Stimulated activated CD4-positive, alpha-beta T cell treated with anti-CD3 and anti-CD28 coated beads, Interleukin-12 subunit alpha, Interleukin-12 subunit beta, amount 100 ng/mL, for 48 hours (primary cell): Measurements from ENCODE around the gene DMKN.
"Not testable (repeated sequence)": the region's sequence is repeated elsewhere in the genome, so short reads cannot be mapped to it uniquely, and the experiment has no call there.

Experiments
- DNase-seq, 3 donors: peaks; one replicate each; pipeline ENCODE4 v3.0.0-alpha.2; 2020; ENCODE audit warnings: low read depth in 2 of 3, low spot score in 1 of 3

The DMKN gene

GRCh38 chr19:35462476-35462953 is 50.9 kb downstream of the DMKN start:
- DNase-seq = no peak

DNA sequence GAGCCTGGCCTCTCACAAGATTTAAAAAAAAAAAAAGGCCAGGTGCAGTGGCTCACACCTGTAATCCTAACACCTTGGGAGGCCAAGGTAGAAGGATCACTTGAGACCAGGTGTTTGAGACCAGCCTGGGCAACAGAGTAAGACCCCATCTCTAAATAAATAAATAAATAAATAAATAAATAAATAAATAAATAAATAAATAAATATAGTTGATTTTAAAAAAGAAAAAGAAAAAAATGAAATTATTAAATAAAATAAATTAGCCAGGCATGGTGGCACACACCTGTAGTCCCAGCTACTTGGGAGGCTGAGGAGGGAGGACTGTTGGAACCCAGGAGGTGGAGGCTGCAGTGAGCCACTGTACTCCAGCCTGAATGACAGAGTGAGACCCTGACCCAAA is 51.7 kb downstream of the DMKN start:
- DNase-seq = not testable (repeated sequence)

GRCh38 chr19:35461060-35461459 is 52.4 kb downstream of the DMKN start:
- DNase-seq = no peak

GRCh38 chr19:35460608-35461007 is 52.8 kb downstream of the DMKN start:
- DNase-seq = no peak

GRCh38 chr19:35459414-35460082 is 53.9 kb downstream of the DMKN start:
- no peak for DNase-seq

GRCh38 chr19:35458731-35459391 is 54.6 kb downstream of the DMKN start:
- DNase-seq = no peak

- DNase-seq = no peak
These were observed 55.3 kb downstream of the DMKN start for GRCh38 chr19:35458192-35458591.

DNA sequence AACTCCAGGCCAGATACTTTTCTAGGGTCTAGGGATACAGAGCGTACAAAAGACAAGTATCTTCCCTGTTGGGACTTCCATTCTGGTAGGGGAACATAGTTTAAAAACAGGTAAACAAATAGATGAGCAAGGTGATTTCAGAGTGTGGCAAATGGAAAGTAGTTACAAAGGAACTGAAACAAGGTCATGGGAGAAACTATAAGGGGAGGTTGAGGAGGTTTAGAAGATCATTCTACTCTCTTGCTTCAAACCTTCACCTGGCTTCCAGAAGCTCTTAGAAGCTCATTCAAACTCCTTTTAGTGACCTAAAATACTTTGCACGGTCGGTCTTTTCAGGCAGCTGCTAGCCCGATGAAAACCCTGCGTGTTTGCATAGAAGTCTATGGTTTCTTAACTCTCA is 56.3 kb downstream of the DMKN start:
- no peak for DNase-seq

GRCh38 chr19:35455616-35456201 is 57.7 kb downstream of the DMKN start:
- DNase-seq = no peak

GRCh38 chr19:35454663-35455062 is 58.8 kb downstream of the DMKN start:
- DNase-seq = no peak

DNA sequence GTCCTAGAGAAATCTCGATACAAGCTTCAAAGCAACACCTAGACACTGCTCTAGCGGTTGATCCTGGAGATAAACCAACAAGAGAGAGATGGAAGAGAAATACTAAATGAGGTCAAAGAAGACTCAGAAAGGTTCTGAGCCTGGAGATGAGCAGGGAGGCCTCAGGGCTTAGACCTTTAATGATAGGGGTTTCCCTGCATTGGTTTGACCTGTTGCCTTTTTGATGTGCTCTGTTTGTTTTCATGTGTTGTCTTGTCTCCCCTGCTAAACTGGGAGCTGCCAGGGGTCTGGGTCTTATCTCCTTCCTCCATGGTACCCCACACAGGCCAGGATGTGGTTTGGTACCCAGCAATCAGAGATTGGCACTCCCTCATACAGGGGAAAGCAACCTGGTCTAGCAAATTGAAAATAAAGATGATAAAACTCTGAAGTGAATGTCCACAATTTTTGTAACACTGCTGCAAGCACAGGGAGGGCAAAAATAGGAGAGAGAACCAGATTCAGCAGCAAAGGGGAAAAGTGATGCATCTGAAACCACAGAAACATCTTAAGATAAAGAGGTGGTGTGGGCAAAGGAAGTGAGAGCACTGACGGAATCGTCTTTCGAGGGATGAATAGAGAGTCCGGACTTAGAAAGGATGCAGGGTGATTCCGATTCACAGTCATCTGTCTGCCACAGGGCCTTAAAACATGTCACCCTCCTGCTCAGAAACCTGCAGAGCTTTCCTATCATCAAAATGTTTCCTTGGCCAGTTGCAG is 61.9 kb downstream of the DMKN start:
- DNase-seq = peak in 1 of 3 donors; percentile 40

GRCh38 chr19:35449359-35450043 is 63.9 kb downstream of the DMKN start:
- no peak for DNase-seq

- DNase-seq = no peak
These were observed 65.6 kb downstream of the DMKN start, which contains the start of gene FFAR2 for GRCh38 chr19:35447606-35448469. FFAR2 (plus strand) TSS chr19:35448257; CDS start chr19:35449715, 1,458 bp downstream.
